CD4-positive, alpha-beta T cell treated with Interleukin-6 for 4 hours (primary cell): ENCODE measurements around the gene CEMP1.
"Not testable (repeated sequence)": the region's sequence is repeated elsewhere in the genome, so short reads cannot be mapped to it uniquely, and the experiment has no call there.

ENCODE experiments used
- DNase-seq: peaks from one replicate; pipeline ENCODE4 v3.0.0-alpha.2; 2020; ENCODE audit warnings: mixed read lengths

The CEMP1 gene, protein sequence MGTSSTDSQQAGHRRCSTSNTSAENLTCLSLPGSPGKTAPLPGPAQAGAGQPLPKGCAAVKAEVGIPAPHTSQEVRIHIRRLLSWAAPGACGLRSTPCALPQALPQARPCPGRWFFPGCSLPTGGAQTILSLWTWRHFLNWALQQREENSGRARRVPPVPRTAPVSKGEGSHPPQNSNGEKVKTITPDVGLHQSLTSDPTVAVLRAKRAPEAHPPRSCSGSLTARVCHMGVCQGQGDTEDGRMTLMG

DNA sequence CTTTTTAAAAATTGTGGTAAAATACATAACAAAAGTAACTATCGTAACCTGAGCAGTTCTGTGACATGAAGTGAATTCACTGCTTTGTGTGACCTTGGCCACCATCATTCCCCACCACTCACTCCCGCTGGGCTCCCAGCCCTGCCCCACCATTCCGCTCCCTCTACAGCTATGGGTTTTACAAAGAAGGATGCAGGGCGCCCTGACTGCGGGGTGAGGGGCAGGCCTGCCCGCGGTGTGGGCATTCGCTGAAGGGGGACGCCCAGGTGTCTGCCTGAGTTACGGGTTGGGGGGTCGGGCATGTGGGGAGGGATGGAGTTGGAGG lies at the start of gene CEMP1:
CEMP1 (minus strand) TSS at position 38 of the 325 bp plus-strand sequence. CDS start 335 bp downstream, outside the sequence.
- no peak for DNase-seq

DNA sequence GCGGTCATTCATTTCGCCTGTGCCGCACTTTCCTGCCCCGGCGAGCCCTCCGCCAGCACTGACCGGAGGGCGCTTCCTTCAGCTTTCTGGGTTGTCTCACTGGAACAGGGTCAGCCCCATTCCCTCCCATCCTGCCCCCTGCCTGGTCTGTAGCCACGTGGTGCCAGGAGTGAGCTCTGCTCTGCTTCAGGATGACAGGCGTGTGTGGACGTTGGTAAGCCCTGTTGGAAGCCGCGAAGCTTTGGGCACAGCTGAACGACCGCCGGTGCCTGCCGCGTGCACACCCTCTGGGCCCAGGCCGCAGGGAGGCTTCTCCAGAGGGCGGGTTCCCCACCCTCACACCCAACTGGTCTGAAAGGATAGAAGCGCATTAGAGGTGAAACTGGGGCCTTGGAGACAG lies 49.6 kb upstream of the CEMP1 start:
- DNase-seq: not testable (repeated sequence)

DNA sequence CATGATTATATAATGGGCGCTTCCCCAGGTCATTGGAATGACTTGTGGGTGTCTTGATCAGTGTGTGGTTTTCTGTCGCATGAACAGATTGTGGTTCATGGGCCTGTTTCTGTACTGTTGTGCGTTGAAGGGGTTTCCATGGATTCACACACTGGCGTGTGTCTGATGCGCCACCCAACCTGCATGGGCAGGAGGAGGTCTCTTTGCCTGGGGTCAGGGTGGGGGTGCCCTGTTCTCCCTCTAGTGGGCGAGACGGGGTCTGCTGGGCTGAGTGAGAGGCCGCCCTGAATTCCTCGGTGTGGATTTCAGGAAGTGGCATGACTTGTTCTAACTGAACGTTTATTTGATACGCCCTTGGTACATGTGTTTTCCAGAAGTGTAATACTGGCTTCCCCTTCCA lies 48.9 kb upstream of the CEMP1 start:
- not testable (repeated sequence) for DNase-seq

DNA sequence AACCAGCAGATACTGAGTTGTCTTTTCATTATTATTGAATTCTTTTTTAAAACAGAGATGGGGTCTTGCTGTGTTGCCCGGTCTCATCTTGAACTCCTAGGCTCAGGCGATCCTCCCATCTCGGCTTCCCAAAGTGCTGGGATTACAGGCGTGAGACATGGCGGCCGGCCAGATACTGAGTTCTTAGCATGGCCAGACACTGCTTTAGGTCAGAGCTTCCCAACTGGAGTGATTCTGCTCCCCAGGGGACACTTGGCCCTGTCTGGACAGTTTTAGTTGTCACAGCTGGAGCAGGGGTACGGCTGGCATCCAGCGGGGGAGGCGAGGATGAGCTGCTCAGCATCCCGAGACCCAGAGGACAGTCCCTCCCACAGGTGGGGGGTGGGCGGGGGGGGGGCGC lies 47.7 kb upstream of the CEMP1 start:
- not testable (repeated sequence) for DNase-seq

DNA sequence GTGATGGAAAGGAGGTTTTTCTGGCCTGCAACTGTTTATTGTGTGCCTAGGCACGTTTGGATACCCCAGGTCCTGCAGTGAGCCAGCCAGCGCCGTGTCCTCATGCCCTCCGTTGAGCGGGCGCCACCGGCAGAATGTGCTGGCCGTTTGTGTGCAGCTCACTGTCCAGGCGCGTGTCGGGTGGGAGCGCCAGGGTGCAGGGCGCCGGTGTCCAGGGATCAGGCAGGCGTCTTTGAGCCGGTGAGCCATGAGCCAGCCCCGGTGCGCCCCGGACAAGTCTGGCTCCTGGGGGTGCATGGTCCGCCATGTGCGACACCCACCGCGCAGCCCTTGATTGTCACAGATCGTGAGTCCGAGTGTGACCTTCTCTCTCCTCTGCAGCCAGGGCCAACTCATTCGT lies 45.8 kb upstream of the CEMP1 start:
- not testable (repeated sequence) for DNase-seq

DNA sequence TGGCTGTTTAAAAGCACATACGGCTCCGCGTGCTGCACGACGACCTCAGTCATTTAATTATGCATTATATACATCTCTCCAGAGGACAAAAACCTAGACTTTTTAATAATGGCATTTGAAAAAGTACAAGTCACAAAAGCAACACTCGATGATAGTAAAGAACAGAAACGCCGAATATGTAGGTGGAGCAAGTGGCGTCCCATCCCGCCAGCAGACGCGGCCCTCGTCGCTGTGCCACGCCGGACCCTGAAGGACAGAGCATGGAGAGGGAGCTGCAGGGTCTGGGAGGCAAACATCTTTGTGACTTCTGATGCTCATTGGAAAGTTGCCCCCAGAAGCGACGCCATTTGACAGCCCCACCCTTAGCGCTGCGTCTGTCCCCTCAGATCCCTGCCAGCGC lies 44.6 kb upstream of the CEMP1 start:
- DNase-seq: not testable (repeated sequence)

DNA sequence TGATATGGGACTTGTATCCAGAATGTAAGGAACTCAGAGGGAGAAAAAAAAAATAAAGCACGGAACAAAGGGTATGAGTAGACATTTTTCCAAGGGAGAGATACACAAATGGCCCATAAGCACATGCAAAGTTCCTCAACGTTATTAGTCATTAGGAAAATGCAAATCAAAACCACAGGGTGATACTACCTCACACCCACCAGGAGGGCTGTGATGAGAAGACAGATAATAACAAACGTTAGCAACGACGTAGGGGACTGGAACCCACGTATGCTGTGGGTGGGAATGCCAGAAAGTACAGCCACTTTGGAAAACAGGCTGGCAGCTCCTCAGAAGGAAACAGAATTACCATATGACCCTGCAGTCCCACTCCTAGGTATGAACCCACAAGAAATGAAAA lies 41.5 kb upstream of the CEMP1 start:
- DNase-seq: not testable (repeated sequence)

DNA sequence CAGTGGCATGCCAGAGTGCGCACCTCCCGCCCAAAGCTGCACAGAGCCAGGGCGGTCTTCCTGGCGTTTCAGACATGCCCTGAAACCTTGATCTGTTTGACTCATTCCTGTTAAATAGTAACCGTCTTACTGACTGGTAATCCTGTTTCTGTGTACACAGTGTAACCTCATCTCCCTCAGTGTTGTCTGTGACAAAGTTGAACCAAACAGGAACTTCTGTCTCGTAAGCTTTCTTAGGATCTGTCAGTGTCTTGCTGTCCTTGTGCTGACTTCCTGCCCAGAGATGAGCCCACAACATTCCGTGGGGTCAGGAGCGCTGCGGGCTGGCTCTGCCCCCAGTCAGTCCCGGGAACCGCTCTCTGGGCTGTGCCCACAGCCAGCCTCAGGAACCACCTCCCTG lies 37.4 kb upstream of the CEMP1 start:
- DNase-seq: not testable (repeated sequence)

DNA sequence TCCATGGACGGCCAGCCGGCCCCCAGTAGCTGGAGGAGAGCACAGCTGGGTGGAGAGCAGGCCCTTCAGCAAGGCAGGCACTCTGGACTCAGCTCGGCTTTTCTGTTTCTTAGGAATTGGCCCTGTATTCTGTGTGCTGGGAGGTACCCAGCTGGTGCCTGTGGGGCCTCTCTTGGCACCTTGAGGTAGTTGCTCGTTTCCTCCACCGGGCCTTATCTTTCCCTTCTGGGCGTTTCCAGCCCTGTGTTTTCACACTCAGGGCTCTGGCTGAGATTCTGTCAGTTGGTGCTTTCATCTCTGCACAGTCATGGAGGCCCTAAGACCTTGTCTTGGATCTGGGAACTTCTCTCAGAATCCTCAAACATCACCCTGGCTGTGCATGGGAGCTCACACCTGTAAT lies 36.3 kb upstream of the CEMP1 start:
- DNase-seq: not testable (repeated sequence)

DNA sequence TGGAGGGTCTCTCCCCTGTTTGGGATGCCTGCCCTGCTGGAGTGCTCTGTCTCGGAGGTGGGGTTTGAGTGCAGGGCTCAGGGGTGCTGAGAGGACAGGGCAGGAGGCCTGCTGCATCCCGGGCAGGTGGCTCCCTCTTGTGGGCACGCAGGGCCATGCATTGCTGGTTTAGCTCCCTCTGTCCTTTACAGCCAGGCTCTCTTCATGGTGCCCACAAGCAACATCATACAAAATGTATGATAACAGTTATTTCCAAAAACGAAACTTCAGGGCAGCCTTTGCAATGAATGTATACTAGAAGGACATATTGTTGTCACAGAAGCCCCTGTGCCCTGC lies 29.6 kb upstream of the CEMP1 start:
- DNase-seq: not testable (repeated sequence)

DNA sequence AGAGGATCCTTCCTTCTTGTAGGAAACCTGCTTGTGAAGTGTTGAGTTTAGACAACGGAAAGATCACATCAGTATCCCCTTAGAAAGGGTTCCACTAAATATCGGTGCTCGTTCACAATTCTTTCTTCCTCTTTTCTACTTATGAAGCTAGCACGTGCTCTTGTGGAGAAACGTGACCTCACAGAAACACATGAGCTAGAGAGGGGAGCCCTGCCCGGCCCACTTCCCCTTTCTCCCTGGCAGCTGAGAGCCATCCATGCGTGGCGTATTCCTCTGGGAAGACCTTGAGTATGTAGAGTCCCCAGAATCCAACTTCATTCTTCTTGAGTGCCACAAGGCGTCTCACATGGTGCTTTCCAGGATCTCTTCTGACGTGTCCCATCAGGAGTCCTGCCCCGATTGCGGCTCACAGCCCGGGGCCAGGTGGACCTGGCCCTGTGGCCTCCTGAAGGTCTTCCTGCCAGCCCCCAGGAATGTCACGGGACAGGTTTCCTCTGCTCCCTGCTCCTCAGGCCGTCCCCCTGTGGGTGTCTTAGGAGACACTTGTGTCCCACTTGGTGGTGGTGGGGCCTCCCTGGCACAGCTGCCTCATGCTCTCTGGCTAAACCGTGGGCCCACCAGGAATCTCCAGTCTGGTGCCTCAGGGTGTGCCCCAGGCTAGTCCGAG lies 29.1 kb upstream of the CEMP1 start:
- DNase-seq: not testable (repeated sequence)

DNA sequence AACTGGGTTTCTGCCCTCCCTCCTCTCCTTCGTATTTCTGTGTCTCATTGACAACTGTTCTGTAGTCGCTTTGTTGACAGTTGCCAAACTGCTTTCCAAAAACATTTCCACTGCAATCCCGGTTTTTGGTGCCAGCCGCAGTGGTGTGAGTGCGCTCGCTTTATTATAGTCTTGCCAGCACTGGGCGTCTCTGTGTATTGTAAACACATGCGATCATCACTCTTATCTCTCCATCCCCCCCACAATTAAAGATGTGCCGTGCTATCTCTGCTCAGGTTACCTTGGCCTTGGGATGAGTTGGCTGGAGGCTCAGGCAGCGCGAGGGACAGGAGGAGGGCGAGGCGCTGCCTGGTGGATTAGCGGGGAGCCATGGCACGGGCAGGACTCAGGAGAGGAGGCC lies 25.9 kb upstream of the CEMP1 start:
- DNase-seq: not testable (repeated sequence)

DNA sequence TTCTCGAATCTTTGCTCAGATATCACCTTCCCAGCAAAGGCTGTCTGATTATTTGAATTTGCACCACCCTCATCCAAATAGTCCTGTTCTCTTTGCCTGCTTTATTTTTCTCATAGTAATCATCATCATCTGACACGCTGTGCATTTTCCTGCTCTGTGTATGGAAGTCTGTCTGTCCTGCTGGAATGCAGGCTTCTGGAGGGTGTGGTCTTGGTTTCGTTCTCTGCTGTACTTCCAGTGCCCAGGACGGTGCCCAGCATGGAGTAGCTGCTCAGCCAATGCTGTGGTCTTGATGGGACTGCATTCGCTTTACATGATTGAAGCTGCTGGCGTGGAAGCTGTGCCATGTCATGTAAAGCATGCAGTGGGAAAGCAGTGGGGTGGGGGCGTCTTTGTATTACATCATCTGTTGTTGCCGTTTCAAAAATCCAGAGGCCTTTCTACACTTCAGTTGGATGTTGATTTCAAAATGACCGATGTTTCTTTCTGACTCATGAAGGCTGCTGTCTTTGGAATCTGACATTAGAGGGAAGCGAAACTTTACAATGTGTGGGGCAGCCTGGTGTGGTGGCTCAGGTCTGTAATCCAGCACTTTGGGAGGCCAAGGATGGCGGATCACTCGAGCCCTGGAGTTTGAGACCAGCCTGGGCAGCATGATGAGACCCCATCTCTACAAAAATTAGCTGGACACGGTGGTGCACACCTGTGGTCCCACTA lies 23.7 kb upstream of the CEMP1 start:
- not testable (repeated sequence) for DNase-seq

DNA sequence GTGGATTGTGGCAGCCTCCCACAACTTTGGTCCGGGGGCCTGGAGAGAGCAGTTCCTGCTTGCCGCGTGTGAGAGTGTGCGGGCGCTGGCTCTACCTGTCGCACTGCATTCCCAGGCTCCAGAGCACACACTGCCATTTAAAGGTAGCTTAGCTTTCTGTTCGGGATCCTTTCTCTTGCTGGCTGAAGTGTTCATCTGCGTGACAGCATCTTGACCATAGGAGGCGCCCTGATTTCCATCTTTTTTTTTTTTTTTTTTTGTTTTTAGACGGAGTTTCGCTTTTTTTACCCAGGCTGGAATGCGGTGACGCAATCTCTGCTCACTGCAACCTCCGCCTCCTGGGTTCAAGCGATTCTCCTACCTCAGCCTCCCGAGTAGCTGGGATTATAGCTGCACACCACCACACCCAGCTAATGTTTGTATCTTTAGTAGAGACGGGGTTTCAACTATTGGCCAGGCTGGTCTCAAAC lies 20.2 kb upstream of the CEMP1 start:
- not testable (repeated sequence) for DNase-seq

DNA sequence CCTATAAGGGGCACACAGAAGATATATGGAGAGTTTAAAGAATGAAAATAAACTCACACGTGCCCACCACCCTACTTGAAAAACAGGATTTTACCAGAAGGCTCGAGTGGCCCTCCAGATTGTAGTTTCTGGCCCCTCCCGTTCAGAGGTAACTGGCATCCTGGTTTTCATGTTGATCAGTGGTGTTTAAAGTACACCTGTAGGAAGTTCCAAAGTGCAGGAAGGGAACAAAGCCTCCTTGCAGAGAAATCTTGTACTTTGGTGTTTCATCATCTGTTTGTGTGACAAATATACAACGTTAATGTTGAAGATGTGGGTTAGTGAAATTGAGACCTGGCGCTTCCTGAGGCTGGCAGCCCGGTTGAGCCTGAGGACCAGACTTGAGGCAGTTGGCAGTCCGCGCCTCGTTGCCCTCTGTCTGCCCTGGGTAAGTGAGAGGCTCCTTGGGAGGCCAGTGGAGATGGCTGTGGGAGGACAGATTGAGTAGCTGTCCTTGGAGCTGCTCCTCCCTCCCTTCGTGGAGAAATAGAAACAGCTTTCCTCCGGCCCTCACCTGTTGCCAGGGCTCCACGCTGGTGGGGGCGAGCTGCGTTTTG lies 19.2 kb upstream of the CEMP1 start:
- DNase-seq: not testable (repeated sequence)

DNA sequence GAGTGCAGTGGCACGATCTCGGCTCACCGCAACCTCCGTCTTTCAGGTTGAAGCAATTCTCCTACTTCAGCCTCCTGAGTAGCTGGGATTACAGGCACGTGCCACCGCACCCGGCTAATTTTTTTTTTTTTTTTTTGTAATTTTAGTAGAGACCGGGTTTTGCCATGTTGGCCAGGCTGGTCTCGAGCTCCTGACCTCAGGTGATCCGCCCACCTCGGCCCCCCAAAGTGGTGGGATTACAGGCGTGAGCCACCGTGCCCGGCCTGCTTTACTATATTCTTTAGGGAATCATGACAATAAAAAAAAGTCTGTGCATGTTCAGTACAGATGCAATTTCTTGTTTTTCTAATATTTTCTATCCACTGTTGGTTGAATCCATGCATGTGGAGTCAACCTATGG lies 12.6 kb upstream of the CEMP1 start:
- not testable (repeated sequence) for DNase-seq

DNA sequence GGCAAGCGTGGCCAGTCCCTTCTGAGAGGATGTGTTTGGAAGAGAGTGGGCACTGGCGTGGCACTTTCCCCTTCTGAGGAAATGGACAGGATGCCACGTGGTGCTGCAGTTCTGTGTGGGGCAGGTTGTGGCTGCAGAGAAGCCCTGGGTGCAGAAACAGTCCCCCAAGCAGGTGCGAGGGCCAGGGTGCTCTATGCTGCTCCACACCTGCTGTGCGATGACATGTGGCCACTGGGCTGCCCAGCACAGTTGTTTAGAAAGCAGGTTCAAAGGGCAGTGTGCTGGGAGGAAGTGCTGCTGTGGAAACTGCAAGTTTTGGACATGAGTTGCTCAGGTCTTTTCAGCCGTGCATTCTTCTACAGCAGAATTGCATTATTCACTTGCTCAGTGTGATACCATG lies 10.2 kb upstream of the CEMP1 start:
- not testable (repeated sequence) for DNase-seq

DNA sequence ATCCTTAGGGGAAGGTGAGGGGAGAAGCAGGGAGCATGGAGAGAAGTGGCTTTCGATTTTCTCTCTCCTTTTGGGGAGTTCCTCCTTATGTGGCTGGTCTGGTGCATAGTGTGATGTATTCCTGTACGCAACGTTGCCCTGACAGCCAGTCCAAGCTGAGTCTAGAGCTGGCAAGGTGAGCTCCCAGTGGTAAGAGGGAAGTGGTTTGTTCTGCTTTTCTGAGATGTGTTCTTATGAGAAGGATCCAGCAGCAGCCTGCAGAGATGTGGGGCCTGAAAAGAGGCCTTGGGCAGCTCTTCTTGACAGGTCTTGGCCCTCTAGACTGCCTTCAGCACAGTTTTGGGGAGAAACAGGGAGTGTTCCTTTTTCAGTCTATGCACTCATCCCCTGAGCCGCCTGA lies 9.7 kb upstream of the CEMP1 start:
- not testable (repeated sequence) for DNase-seq

DNA sequence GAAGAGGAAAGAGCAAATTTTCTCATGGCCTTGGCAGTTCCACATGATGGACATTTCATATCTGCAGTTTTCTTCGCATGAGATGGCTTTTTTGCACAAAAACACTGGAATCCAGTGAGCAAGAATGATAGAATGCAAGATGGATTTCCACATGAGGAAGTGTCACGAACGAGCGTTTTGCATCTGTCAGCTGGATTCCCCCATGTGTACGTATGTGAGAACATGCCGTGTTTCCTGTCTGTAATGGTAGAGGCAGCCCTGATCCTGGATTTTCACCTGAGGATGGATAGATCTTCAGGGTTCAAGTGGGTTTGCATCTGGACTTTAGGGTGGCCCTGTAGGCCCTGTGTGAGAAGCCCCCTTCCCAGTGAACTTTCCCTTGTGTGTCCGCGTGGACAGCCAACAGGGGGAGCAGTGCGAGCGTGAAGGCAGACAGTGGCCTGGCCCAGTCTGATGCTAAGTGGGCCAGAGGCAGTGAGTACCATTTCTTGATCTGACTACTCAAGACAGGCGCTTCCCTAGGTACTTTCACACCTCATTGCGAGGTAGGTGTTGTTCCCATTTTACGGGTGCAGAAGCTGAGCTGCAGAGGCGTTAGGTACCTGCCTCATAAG lies 8.7 kb upstream of the CEMP1 start:
- peak; percentile 38 for DNase-seq

DNA sequence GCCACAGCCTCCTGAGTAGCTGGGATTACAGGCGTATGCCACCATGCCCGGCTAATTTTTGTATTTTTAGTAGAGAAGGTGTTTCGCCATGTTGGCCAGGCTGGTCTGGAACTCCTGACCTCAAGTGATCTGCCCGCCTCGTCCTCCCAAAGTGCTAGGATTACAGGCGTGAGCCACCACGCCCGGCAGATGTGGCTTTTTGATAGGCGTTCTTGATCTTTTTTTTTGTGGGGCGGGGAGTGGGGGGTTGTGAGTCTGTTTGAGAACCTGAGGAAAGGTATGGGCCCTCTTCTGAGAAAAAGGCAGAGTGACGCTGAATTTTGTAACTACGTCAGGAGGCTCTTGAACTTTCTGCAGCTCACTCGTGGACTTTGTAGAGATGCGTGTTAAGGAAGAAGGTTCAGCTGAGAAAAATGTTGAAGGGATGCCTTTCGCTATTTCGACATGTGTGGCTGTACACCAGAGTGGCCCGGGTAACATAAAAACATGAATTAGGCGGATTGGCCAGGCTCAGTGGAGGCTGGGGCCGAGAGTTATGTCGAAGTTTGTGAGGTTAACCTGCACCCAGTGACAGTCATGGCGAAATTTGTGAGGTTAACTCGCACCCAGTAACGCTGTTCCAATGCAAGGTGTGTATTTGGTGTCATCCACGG lies 8.1 kb upstream of the CEMP1 start:
- not testable (repeated sequence) for DNase-seq

DNA sequence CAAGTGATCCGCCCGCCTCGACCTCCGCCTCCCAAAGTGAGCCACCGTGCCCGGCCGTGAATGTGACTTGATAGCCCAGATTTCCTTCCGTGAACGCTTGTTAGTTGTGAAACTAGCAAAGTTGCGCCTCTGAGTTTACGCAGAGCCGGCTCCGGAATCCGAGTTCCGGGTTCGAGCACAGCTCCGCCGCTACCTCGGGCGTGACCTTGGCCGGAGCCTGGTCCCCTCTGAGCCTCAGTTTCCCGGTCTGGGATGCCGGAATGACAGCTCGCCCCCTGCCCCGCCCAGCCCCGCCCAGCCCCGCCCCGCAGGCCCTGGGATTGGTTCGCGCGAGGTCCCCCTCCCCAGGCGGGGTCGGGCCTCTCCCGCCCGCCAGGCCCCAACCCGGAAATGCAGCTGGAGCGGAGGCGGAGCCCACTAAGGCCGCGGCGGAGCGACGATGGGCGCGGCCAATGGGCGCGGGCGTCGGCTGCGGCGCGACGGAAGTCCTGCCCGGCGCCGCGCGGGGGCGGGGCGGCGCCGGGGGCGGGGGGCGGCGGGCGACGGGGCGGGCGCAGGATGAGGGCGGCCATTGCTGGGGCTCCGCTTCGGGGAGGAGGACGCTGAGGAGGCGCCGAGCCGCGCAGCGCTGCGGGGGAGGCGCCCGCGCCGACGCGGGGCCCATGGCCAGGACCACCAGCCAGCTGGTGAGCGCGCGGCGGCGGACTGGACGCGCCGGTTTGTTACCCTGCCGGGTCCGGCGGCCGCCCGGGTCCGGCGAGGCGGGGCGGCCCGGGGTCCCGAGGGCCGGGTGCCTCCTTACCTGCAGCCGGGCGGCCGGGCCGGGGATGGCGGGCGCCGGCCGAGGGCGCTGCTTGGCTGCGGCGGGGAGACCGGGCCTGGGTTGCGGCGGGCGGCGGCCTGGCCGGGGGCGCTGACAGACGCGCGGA lies 6.5 kb upstream of the CEMP1 start, which contains the start of gene PDPK1:
PDPK1 (plus strand) TSS at position 571 of the 929 bp plus-strand sequence; CDS start at position 663, 92 bp downstream.
- peak; percentile 95 for DNase-seq
